HCT116 (cell line): ENCODE results near the gene ASF1A. TPM values are rescaled to one million over a fixed set of nuclear protein-coding genes. Genes with fewer than 3 reads are reported as not detected.

Source experiments
- ATAC-seq: fragments of 200-7000 bp; cut with Tn5 transposase; 2 replicates; pipeline ENCODE4 v1.9.1; 2020; ENCODE audit warnings: mild to moderate bottlenecking, moderate library complexity
- BruUV-seq: library from RNA; stranded (reverse); fragments of 400-500 nt; replicated peaks from 2 replicates; lab custom pipeline; 2021; lab: Mats Ljungman, UMichigan
- CTCF ChIA-PET: fragments of 300-600 bp; sonication (Branson Sonifier 250); formaldehyde crosslinking; loops from one replicate; lab custom pipeline; 2021; ENCODE audit warnings: antibody characterized with exemption; lab: Charles Lee
- POLR2A ChIA-PET: fragments of 300-600, 350-600 bp; sonication (Branson Sonifier 250); formaldehyde crosslinking; loops from one replicate; lab custom pipeline; 2021; ENCODE audit warnings: antibody characterized with exemption; lab: Charles Lee
- RAD21 ChIA-PET, 2 experiments: fragments of 300-600 bp; sonication (Branson Sonifier 250); formaldehyde crosslinking; loops; one replicate each; lab custom pipeline; 2023; ENCODE audit warnings: low total read pairs in 2 of 2; ENCODE audit not compliant: uncharacterized antibody in 2 of 2, unreplicated experiment in 2 of 2, low non-redundant PET in 1 of 2; lab: Charles Lee
- DNase-seq: peaks from one replicate; pipeline ENCODE4 v3.0.0-alpha.2; 2010; ENCODE audit warnings: low read depth, low spot score
- H2AFZ ChIP-seq: fragments of 200-600 bp; shearing (Covaris generic), sonication (generic); 2 replicates; pipeline ENCODE4 v1.6.1; 2017; ENCODE audit warnings: low read depth, mixed run types, mixed read lengths, antibody characterized with exemption, low read length; ENCODE audit not compliant: poor library complexity, severe bottlenecking
- H3K27ac ChIP-seq: 2 replicates; pipeline ENCODE4 v1.5.1; 2012; ENCODE audit warnings: low read depth, low read length
- H3K27me3 ChIP-seq: fragments of 200-600 bp; sonication (generic); 2 replicates; pipeline ENCODE4 v1.6.1; 2016; ENCODE audit warnings: mixed run types, low read length, mixed read lengths; ENCODE audit not compliant: insufficient read depth
- H3K36me3 ChIP-seq, 2 experiments: fragments of 200-500 bp in 1 of 2; fragments of 200-600 bp in 1 of 2; sonication (Bioruptor generic) in 1 of 2; sonication (generic) in 1 of 2; 2 replicates each; pipeline versions ENCODE4 v1.5.1 to v1.6.1; 2014 to 2016; ENCODE audit warnings: low read length in 2 of 2, inconsistent platforms in 1 of 2, mixed read lengths in 1 of 2, mixed run types in 1 of 2; ENCODE audit not compliant: insufficient read depth in 2 of 2, control insufficient read depth in 1 of 2
- H3K4me1 ChIP-seq, 2 experiments: fragments of 200-600 bp in 1 of 2; sonication (generic) in 1 of 2; 2 replicates each; pipeline versions ENCODE4 v1.5.1 to v1.6.1; 2012 to 2017; ENCODE audit warnings: low read length in 2 of 2, inconsistent platforms in 1 of 2, mild to moderate bottlenecking in 1 of 2, mixed read lengths in 1 of 2, mixed run types in 1 of 2, moderate library complexity in 1 of 2; ENCODE audit not compliant: insufficient read depth in 2 of 2, control insufficient read depth in 1 of 2
- H3K4me2 ChIP-seq: fragments of 200-600 bp; sonication (generic); 2 replicates; pipeline ENCODE4 v1.6.1; 2017; ENCODE audit warnings: mixed run types, low read length, mixed read lengths
- H3K4me3 ChIP-seq, 2 experiments: fragments of 200-600 bp in 1 of 2; sonication (generic) in 1 of 2; replicated peaks in 1 of 2; 2 replicates each; pipeline ENCODE4 v1.5.1; 2011 to 2016; ENCODE audit warnings: low read length in 2 of 2, control low read depth in 1 of 2, low read depth in 1 of 2, mild to moderate bottlenecking in 1 of 2, mixed read lengths in 1 of 2, mixed run types in 1 of 2
- H3K79me2 ChIP-seq: fragments of 200-600 bp; sonication (generic); 2 replicates; pipeline ENCODE4 v1.6.1; 2017; ENCODE audit warnings: mild to moderate bottlenecking, mixed run types, low read length, moderate library complexity, mixed read lengths; ENCODE audit not compliant: insufficient read depth
- H3K9ac ChIP-seq: fragments of 200-600 bp; sonication (generic); 2 replicates; pipeline ENCODE4 v1.6.1; 2016; ENCODE audit warnings: low read length, mixed read lengths
- H3K9me2 ChIP-seq: fragments of 200-600 bp; sonication (generic), shearing (Covaris generic); 2 replicates; pipeline ENCODE4 v1.6.1; 2017; ENCODE audit warnings: mixed run types, mild to moderate bottlenecking, moderate library complexity; ENCODE audit not compliant: insufficient read depth
- H3K9me3 ChIP-seq, 2 experiments: fragments of 200-500 bp in 1 of 2; fragments of 200-600 bp in 1 of 2; sonication (Bioruptor generic) in 1 of 2; sonication (generic) in 1 of 2; 2 replicates each; pipeline ENCODE4 v1.6.1; 2014 to 2017; ENCODE audit warnings: low read length in 2 of 2, mixed read lengths in 2 of 2, inconsistent platforms in 1 of 2, low read depth in 1 of 2, mild to moderate bottlenecking in 1 of 2, mixed run types in 1 of 2, moderate library complexity in 1 of 2; ENCODE audit not compliant: control insufficient read depth in 1 of 2, insufficient read depth in 1 of 2
- H4K20me1 ChIP-seq: fragments of 200-600 bp; sonication (generic), shearing (Covaris generic); 2 replicates; pipeline ENCODE4 v1.6.1; 2017; ENCODE audit warnings: mixed run types, mild to moderate bottlenecking, moderate library complexity; ENCODE audit not compliant: insufficient read depth
- EZH2 ChIP-seq: fragments of 200-600 bp; sonication (generic); IDR thresholded peaks from 2 replicates; pipeline ENCODE4 v1.6.1; 2017; ENCODE audit warnings: antibody characterized with exemption, mixed run types
- EZH2phosphoT487 ChIP-seq: fragments of 200-600 bp; IDR thresholded peaks from 2 replicates; pipeline ENCODE4 v1.6.1; 2018; ENCODE audit warnings: antibody characterized with exemption, borderline replicate concordance
- FOSL1 ChIP-seq: IDR thresholded peaks from 2 replicates; pipeline ENCODE4 v1.6.1; 2012; ENCODE audit warnings: low read depth
- JUND ChIP-seq: IDR thresholded peaks from 2 replicates; pipeline ENCODE4 v1.6.1; 2012
- POLR2A ChIP-seq: IDR thresholded peaks from 2 replicates; pipeline ENCODE4 v1.7.0; 2011; ENCODE audit warnings: borderline replicate concordance; ENCODE audit not compliant: insufficient read depth, insufficient read length; ENCODE audit errors: extremely low read depth
- RAD21 ChIP-seq: IDR thresholded peaks from 2 replicates; pipeline ENCODE4 v1.6.1; 2012; ENCODE audit warnings: low read depth, mild to moderate bottlenecking
- YY1 ChIP-seq: IDR thresholded peaks from 2 replicates; pipeline ENCODE4 v1.6.1; 2011; ENCODE audit warnings: low read length, low read depth, moderate library complexity, mild to moderate bottlenecking; ENCODE audit not compliant: insufficient replicate concordance; ENCODE audit errors: extremely low read depth
- intact Hi-C: fragments of 100-400 bp; cut with micrococcal nuclease; formaldehyde crosslinking; loops from 2 replicates; pipeline ENCODE4 v1.10.0; 2022
- total RNA-seq: library from RNA; stranded (reverse); gene quantifications from one replicate; pipeline ENCODE4 v1.2.1, GENCODE V29; 2021; ENCODE audit not compliant: unreplicated experiment
- TF ChIP-seq, protein P1 (sequence below): IDR thresholded peaks from 2 replicates; pipeline ENCODE4 v1.6.1; 2011; ENCODE audit warnings: mild to moderate bottlenecking, low read length, moderate library complexity; ENCODE audit not compliant: insufficient replicate concordance; ENCODE audit errors: extremely low read depth

ASF1A gene
- total RNA-seq, 1 experiment from 2014 or later: 23.3 TPM

DNA sequence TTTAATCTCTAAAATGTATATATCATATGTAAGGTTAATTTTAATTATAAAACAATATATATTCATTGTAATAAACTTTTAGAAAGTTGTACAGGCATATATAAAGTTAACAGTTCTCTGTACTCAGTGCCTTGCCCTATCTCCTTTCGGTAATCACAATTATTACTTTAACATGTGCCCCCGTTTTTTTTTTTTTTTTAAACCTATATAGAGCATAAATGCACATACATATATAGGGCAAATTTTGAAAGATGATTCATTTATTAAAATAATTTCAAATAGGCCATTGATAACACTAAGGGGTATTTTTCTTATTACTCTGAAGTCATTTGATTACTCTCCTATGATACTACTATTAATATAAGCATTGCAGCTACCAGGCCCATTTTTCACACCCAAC is 1.9 kb downstream of the ASF1A start:
- H3K9me2 ChIP-seq: no peaks in the 10 kb centered on the region
- peaks cover 76% of the 10 kb centered on the region for H3K79me2 ChIP-seq
- H3K4me3 ChIP-seq: peak overlapping the region; percentile 56 to 93
- H3K27me3 ChIP-seq: no peaks in the 10 kb centered on the region
- intact Hi-C loops: loop anchor here (2.0 to 10.0 kb wide), 3 partner anchors 39 to 331 kb away; partner anchors contain the start of genes CEP85L and MCM9
- POLR2A ChIA-PET: interaction anchor here (1.0 kb wide), 1 partner anchor 13 kb away, joined by 3 read pairs; no protein-coding TSS in a partner anchor
- DNase-seq: no peak
- peak overlapping the region; percentile 85 for H3K27ac ChIP-seq
- peaks cover 12 to 21% of the 10 kb centered on the region in 2 experiments for H3K4me1 ChIP-seq
- no TSS peak for BruUV-seq
- RAD21 ChIA-PET: no interaction called here
- ATAC-seq: no peak
- peak overlapping the region; percentile 87 for H3K9ac ChIP-seq
- TF ChIP-seq EZH2: no peak
- no peak for TF ChIP-seq RAD21
- no peak for TF ChIP-seq JUND
- no peak for TF ChIP-seq YY1
- no peak for TF ChIP-seq POLR2A
- TF ChIP-seq FOSL1: no peak
- TF ChIP-seq EZH2phosphoT487: no peak
- TF ChIP-seq, protein P1, sequence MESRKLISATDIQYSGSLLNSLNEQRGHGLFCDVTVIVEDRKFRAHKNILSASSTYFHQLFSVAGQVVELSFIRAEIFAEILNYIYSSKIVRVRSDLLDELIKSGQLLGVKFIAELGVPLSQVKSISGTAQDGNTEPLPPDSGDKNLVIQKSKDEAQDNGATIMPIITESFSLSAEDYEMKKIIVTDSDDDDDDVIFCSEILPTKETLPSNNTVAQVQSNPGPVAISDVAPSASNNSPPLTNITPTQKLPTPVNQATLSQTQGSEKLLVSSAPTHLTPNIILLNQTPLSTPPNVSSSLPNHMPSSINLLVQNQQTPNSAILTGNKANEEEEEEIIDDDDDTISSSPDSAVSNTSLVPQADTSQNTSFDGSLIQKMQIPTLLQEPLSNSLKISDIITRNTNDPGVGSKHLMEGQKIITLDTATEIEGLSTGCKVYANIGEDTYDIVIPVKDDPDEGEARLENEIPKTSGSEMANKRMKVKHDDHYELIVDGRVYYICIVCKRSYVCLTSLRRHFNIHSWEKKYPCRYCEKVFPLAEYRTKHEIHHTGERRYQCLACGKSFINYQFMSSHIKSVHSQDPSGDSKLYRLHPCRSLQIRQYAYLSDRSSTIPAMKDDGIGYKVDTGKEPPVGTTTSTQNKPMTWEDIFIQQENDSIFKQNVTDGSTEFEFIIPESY: no peak
- H3K36me3 ChIP-seq: peaks cover 4 to 5% of the 10 kb centered on the region in 2 experiments; a peak in 2 of 4 replicates
- no peak overlapping the region for H2AFZ ChIP-seq
- CTCF ChIA-PET: interaction anchor here (1.4 to 2.2 kb wide), 2 partner anchors 13 to 215 kb away, joined by 7 to 9 read pairs; no protein-coding TSS in a partner anchor
- peak overlapping the region; percentile 76 for H3K4me2 ChIP-seq
- H3K9me3 ChIP-seq: no peaks in the 10 kb centered on the region
- H4K20me1 ChIP-seq: no peaks in the 10 kb centered on the region
